Left ventricle myocardium superior (tissue), 1 donor: ENCODE data around the gene CAMKMT. TPM values are rescaled to one million over a fixed set of nuclear protein-coding genes. Genes with fewer than 3 reads are reported as not detected.

Experiments
- ATAC-seq: fragments of 200-7000 bp; cut with Tn5 transposase; one replicate; pipeline ENCODE4 v1.9.1; 2020; ENCODE audit warnings: mild to moderate bottlenecking, moderate library complexity
- DNase-seq: peaks from one replicate; pipeline ENCODE4 v3.0.0-alpha.2; 2020
- intact Hi-C: fragments of 100-400 bp; cut with micrococcal nuclease; formaldehyde crosslinking; loops from one replicate; pipeline ENCODE4 v1.11.0; 2022
- total RNA-seq: library from RNA; stranded (reverse); fragmentation: NEBNext Ultra II Directional; extraction: Animal tissue kit (Norgen Biotek cat#: 25700); gene quantifications from one replicate; pipeline ENCODE4 v1.2.1, GENCODE V29; 2021
- donor health status: DM: no; HTN: yes; CAD: no; lungs with severe emphysema.

Gene CAMKMT
- total RNA-seq, 1 donor from 2014 or later = 3.3 TPM

- ATAC-seq (no peak), DNase-seq (no peak)
- intact Hi-C loops = no loop called here
These were observed 175.5 kb downstream of the CAMKMT start for GRCh38 chr2:44537264-44537663.

GRCh38 chr2:44542520-44542919 is 180.8 kb downstream of the CAMKMT start:
- intact Hi-C loops = no loop called here
- no peak for ATAC-seq
- DNase-seq = no peak

DNA sequence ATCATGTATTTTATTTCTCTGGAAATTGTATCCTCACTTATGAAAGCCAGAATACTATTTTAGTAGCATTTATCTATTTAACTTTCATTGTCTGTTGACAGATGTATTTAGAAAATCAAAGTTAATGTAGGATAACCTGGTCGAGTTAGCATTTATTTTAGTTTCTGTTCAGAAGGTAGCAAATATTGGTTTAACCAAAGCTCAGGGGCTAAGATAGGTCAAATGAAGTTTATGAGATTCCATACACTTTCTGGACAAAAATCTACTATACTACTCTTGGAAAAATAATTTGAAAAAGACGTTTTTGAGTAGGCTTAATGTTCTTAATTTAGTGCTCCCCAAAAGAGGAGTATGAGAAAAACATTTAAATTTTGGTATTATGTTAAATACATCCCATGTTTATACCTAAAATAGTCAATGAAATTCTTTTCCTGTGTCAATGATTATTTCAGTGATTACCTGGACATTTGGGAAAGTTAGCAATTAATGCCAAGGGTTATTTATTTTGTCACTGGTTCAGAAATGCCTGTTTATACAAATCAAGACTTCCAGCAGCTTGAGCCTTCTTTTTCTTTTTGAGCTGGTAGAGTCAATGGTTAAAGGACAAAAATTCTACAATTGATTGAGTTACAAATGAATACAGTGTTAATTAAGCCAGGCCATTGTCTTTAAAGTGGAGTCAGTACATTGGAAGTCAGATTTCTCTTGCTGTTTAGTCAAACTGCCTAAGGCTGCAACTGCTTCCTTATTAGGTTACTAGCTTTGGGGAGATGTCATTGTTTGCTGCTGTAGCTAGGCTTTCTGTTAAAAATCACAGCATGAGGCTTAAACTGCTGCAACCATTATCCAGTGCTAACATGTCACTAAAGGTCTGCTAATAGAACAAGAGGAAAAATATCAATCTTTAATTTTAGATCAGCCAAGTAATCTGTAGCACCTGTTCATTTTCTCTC is 182.3 kb downstream of the CAMKMT start:
- ATAC-seq = no peak
- intact Hi-C loops = no loop called here

DNA sequence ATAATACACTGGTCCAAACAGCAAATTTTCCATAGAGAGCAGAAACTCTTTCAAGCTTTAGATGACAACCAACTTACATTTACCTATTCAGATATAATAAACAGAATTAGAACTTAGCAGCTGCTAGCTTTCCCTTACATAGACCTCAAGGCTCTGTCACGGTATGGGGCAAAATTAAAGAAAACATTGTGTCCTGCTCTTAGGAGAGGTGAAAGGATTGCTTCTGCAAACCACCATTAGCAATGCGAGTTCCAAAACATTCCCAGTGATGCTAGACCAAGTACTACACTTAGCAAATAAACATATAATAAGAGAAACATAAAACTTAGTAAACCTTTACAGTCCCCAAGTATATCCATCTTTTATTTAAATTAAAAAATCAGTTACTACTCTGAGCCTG is 183.3 kb downstream of the CAMKMT start:
- no peak for ATAC-seq
- intact Hi-C loops = no loop called here

More for the DNA sequence above, 182.3 kb downstream of the CAMKMT start:
- no peak for DNase-seq

DNA sequence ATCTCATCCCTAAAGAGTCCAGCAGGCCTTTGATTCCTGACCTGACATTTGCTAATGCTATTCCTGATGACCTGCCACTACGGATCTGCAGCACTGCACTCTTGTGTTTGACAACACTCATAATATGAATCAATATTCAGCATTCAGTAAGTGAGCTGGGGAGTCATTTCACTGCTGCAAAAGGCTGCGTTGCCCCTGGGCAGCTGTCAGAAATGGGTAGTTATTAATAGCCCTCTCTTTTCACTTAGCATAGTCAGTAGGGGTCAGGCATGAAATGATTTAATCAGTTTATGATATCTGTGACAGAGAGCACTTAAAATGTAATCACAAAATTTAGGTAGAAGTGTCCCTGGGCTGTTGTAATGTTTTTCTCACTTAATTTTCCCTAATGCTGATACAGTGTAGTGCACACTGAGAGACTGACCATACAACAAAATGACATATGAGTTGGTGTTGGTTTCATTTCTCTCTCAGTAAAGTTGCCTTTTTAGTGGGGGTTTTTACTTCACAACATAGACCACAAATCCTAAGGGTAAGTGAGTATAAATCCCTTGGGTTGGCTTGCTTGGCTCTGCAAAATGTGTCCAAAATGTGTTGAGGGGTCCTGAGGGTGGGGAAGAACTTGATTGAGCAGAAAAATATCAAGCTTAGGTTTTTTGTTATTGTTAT is 184.8 kb downstream of the CAMKMT start:
- DNase-seq = no peak
- no peak for ATAC-seq
- intact Hi-C loops = no loop called here

More for the DNA sequence above, 183.3 kb downstream of the CAMKMT start:
- DNase-seq = no peak

- no peak for DNase-seq
- intact Hi-C loops = no loop called here
- no peak for ATAC-seq
These were observed 186.0 kb downstream of the CAMKMT start for GRCh38 chr2:44547718-44548117.

- no peak for ATAC-seq
- intact Hi-C loops = no loop called here
- no peak for DNase-seq
These were observed 186.7 kb downstream of the CAMKMT start for GRCh38 chr2:44548221-44549098.

DNA sequence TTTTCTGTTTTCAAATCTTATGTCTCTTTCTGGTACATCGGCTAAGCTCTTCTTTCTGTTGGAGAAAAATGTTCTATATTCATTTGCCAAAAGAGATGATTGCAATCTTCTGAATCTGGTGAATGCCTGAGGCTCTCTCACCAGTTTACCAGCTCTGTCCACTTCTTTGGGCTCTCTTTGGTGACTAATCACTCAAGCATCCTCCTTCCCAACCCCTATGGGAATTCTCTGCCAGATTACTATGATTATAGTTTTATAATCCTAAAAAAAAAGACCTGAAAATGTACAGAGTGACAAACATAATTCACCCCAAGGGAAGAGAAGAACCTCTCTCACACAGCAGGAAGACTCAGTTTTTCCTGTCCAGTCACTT is 187.3 kb downstream of the CAMKMT start:
- intact Hi-C loops = no loop called here
- DNase-seq = no peak
- ATAC-seq = no peak

DNA sequence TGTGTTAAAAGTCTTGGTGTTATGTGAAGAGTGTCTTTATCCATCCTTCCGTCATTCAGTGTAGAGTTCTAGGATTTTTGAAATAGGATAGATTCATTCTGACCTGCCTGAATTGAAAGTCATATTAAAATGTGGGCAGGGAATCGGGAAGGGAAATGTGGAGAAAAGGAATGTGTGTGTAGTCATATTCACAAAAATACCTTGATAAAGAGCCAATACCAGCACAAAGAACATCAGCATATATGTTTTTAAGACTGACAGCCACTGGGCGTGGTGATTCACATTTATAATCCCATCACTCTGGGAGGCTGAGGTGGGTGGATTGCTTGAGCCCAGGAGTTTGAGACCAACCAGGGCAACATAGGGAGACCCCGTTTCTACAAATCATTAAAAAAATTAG is 188.1 kb downstream of the CAMKMT start:
- ATAC-seq = no peak
- intact Hi-C loops = no loop called here
- DNase-seq = no peak

- ATAC-seq (no peak), DNase-seq (no peak)
- intact Hi-C loops = no loop called here
These were observed 188.8 kb downstream of the CAMKMT start for GRCh38 chr2:44550561-44550960.

DNA sequence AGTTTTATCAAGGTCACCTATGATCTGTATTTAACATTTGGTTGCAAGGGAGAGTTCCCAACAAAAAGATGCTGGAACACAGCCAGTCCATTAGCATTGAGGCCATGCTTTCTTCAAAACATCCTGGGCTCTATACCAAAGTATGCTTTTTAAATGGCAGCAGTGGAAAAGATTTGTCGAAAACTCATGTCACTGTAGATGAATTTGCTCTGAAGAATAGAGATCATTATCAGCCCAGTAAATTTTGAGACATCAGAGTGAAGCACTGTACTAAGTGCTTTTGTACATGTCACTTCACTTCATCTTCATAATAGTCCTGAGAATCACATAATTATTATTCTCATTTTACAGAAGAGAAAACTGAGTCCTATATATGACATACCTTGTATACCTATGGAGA is 189.8 kb downstream of the CAMKMT start:
- ATAC-seq (no peak), DNase-seq (no peak)
- intact Hi-C loops = no loop called here

DNA sequence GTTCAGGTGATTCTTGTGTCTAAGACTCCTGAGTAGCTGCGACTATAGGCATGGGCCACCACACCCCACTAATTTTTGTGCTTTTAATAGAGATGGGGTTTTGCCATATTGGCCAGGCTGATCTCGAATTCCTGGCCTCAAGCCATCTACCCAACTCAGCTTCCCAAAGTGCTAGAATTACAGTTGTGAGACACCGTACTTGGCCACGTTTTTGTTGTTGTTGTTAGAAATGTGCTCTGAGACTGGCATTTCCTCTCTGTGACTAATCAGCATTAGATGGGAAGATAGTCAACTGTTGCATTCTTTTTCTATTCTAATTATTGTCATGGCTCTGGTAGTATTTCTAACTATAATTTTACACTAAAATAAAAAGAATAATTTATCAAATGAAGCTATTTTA is 191.7 kb downstream of the CAMKMT start:
- ATAC-seq = no peak
- intact Hi-C loops = no loop called here

GRCh38 chr2:44555700-44556099 is 194.0 kb downstream of the CAMKMT start:
- no peak for DNase-seq
- no peak for ATAC-seq
- intact Hi-C loops = no loop called here

More for the DNA sequence above, 191.7 kb downstream of the CAMKMT start:
- no peak for DNase-seq

GRCh38 chr2:44559108-44559507 is 197.4 kb downstream of the CAMKMT start:
- DNase-seq (no peak), ATAC-seq (no peak)
- intact Hi-C loops = no loop called here

- ATAC-seq = no peak
- DNase-seq = peak; percentile 47
- intact Hi-C loops = no loop called here
These were observed 198.6 kb downstream of the CAMKMT start for GRCh38 chr2:44560352-44560751.

DNA sequence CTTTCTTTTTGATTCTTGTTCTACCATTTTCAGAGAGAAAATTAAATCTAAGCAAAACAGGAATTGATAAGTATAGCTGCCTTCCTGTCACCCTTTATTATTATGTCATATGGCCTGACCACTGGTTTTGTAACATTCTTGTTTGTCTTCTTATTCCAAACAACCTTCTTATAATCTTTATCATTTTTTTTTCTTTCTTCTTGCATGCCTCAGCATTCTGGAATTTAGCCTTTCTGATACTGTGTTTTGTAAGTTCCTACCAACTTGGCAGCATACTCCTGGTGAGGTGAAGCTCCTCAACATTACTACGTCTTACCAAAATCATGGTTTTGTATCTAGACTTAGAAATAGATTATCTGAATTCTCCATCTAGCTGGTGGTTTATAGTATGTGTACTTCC is 199.2 kb downstream of the CAMKMT start:
- ATAC-seq (no peak), DNase-seq (no peak)
- intact Hi-C loops = no loop called here

DNA sequence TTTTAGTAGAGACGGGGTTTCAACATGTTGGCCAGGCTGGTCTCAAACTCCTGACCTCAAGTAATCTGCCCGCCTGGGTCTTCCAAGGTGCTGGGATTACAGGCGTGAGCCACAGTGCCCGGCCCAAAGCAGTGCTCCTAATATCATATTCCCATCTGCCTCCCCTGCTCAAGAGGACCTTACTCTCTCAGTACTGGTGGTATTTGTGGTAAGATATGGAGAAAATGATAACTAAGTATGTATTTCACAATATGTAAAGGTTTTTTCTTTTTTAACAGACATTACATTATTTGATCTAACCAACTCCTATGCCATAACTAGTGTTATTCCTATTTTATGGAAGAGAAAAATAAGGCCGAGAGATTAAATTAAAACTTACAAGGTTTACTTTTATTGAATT is 201.0 kb downstream of the CAMKMT start:
- ATAC-seq (no peak), DNase-seq (no peak)
- intact Hi-C loops = no loop called here

GRCh38 chr2:44564752-44565151 is 203.0 kb downstream of the CAMKMT start:
- intact Hi-C loops = no loop called here

DNA sequence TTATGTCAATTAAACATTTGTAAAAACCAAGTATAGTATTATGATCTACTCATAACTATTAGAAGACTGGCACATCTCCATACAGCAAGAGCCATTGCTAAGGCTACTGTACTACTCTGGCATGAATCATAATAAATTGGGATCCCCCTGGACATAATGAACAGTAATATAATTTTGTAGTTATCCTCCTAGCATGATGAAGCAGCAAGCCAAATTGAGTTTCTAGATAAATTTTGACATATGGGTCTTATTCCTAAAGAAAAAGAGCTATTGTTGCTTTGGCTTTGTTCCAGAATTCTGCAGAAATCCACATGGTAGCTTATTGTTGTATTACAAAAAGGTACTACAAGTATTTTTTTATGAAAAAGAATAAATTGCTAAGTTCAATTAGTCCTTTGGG is 204.3 kb downstream of the CAMKMT start:
- DNase-seq (no peak), ATAC-seq (no peak)
- intact Hi-C loops = no loop called here

More at GRCh38 chr2:44564752-44565151, 203.0 kb downstream of the CAMKMT start:
- no peak for ATAC-seq
- no peak for DNase-seq

DNA sequence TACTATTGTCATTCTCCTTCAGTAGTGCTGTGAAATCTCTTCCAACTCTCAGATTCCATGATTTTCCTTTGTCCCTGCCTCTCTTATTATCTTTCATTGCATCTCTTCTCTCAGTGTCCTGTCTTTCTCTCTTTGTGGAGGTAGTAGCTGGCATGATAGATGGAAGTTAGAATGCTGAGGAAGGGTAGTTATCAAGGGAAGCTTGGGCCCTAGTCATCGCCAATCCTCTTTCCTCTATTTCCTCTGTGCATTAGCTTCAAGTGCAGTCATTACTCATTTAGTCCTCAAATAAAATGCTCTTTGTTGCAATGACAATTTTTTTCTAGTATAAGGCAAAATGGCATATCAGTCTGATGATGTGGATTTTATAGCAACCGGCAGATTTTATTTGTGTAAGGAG is 207.7 kb downstream of the CAMKMT start:
- intact Hi-C loops = no loop called here
- ATAC-seq (no peak), DNase-seq (no peak)
